Activated CD8-positive, alpha-beta T cell treated with anti-CD3 and anti-CD28 coated beads for 36 hours (primary cell): ENCODE measurements around the gene KLHDC1. TPM values are rescaled to one million over a fixed set of nuclear protein-coding genes. Genes with fewer than 3 reads are reported as not detected.

Experiments
- ATAC-seq: fragments of 200-7000 bp; cut with Tn5 transposase; one replicate; pipeline ENCODE4 v1.10.0; 2021; ENCODE audit warnings: mild to moderate bottlenecking, moderate library complexity
- CTCF ChIA-PET: fragments of 350-600 bp; sonication (Branson Sonifier 250); formaldehyde crosslinking; loops from one replicate; lab custom pipeline; 2021; ENCODE audit warnings: antibody characterized with exemption; lab: Charles Lee
- POLR2A ChIA-PET: fragments of 350-600 bp; sonication (Branson Sonifier 250); formaldehyde crosslinking; loops from one replicate; lab custom pipeline; 2021; ENCODE audit warnings: antibody characterized with exemption; lab: Charles Lee
- DNase-seq: peaks from one replicate; pipeline ENCODE4 v3.0.0-alpha.2; 2020
- H3K27ac Mint-ChIP-seq: one replicate; pipeline ENCODE4 v1.8.0; 2021; ENCODE audit warnings: mild to moderate bottlenecking, mixed read lengths
- H3K27me3 Mint-ChIP-seq: one replicate; pipeline ENCODE4 v1.8.0; 2021; ENCODE audit warnings: mixed read lengths
- H3K36me3 Mint-ChIP-seq: one replicate; pipeline ENCODE4 v1.8.0; 2021; ENCODE audit warnings: low read depth, mixed read lengths
- H3K4me1 Mint-ChIP-seq: one replicate; pipeline ENCODE4 v1.8.0; 2021; ENCODE audit warnings: low read depth, mixed read lengths
- H3K4me3 Mint-ChIP-seq: one replicate; pipeline ENCODE4 v1.8.0; 2021; ENCODE audit warnings: mild to moderate bottlenecking, moderate library complexity, mixed read lengths
- H3K9me3 Mint-ChIP-seq: one replicate; pipeline ENCODE4 v1.8.0; 2021; ENCODE audit warnings: mixed read lengths
- intact Hi-C: fragments of 100-400 bp; cut with micrococcal nuclease; formaldehyde crosslinking; loops from one replicate; pipeline ENCODE4 v1.10.0; 2022
- total RNA-seq, 2 experiments: library from RNA; stranded (reverse); gene quantifications; one replicate each; pipeline ENCODE4 v1.2.3, GENCODE V29; 2021
- TF ChIP-seq, protein P1 (sequence below): fragments of 200-600 bp; IDR thresholded peaks from one replicate; pipeline ENCODE4 v1.8.0; 2022; ENCODE audit warnings: antibody characterized with exemption, mild to moderate bottlenecking

The KLHDC1 gene
- total RNA-seq, 2 experiments from 2014 or later: 0.98 to 1.2 TPM

GRCh38 chr14:49686425-49686824 lies 6.5 kb upstream of the KLHDC1 start:
- CTCF ChIA-PET: interaction anchor here (0.6 to 1.4 kb wide), 2 partner anchors 175 to 1091 kb away, joined by 4 read pairs; no protein-coding TSS in a partner anchor
- Mint-ChIP-seq H3K4me1 (peaks cover 23% of the 10 kb centered on the region), H3K9me3 (no peaks in the 10 kb centered on the region), H3K4me3 (peak overlapping the region; percentile 92), H3K27me3 (no peaks in the 10 kb centered on the region), H3K27ac (no peak overlapping the region), H3K36me3 (peaks cover 29% of the 10 kb centered on the region)
- TF ChIP-seq, protein P1, sequence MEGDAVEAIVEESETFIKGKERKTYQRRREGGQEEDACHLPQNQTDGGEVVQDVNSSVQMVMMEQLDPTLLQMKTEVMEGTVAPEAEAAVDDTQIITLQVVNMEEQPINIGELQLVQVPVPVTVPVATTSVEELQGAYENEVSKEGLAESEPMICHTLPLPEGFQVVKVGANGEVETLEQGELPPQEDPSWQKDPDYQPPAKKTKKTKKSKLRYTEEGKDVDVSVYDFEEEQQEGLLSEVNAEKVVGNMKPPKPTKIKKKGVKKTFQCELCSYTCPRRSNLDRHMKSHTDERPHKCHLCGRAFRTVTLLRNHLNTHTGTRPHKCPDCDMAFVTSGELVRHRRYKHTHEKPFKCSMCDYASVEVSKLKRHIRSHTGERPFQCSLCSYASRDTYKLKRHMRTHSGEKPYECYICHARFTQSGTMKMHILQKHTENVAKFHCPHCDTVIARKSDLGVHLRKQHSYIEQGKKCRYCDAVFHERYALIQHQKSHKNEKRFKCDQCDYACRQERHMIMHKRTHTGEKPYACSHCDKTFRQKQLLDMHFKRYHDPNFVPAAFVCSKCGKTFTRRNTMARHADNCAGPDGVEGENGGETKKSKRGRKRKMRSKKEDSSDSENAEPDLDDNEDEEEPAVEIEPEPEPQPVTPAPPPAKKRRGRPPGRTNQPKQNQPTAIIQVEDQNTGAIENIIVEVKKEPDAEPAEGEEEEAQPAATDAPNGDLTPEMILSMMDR: no peak
- POLR2A ChIA-PET: interaction anchor here (0.8 to 2.1 kb wide), 4 partner anchors 10 to 100 kb away, joined by 3 to 5 read pairs (median 3); partner anchors contain the start of gene RPS29
- no peak for DNase-seq
- intact Hi-C loops: no loop called here
- no peak for ATAC-seq

DNA sequence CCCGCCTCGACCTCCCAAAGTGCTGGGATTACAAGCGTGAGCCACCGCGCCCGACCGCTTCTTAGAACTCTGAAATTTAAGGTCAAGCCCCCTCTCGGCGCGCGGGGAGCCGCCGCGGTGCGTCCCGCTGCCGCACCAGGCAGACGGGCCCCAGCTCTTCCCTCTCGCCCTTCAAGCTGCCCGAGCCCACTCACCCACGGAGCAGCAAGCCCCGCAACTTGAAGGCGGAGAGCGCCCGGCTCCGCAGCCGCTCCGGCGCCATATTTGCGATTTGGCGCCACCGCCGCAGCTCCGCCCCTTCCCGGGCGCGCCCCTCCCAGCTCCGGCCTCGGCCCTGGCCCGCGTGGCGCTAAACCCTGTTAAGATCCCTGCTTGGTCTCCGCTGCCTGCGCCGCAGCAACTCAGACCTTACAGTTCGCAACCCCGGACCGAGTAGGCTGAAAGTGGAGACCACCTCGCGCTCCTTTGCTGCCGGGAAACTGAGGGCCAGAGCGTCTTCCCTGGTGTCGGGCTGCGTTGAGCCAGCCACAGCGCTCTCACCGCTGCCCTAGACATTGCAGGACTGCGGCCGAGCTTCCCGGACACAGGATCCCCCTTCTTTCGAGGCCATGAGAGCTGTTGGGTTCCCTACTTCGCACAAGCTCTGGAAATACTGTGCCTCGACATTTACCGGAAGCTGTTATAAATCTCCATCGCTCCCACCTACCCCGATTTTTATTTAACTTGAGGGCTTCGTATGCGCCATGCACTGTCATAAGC lies 4.8 kb upstream of the KLHDC1 start, which contains the start of gene POLE2:
POLE2 (minus strand) TSS at position 273 of the 759 bp plus-strand sequence; CDS start at position 262, 11 bp downstream.
- CTCF ChIA-PET: interaction anchor here (0.8 to 1.5 kb wide), 5 partner anchors 54 to 174 kb away, joined by 3 to 9 read pairs (median 4); partner anchors contain the start of genes DNAAF2 and KLHDC2
- Mint-ChIP-seq H3K27me3 (no peaks in the 10 kb centered on the region), H3K36me3 (peaks cover 20% of the 10 kb centered on the region), H3K27ac (peak within 1 kb of the TSS; percentile 91), H3K4me3 (peak within 1 kb of the TSS; percentile 92), H3K4me1 (peaks cover 33% of the 10 kb centered on the region), H3K9me3 (no peaks in the 10 kb centered on the region)
- ATAC-seq (peak; percentile 87), DNase-seq (peak; percentile 83)
- intact Hi-C loops: loop anchor here (2.0 kb wide), 1 partner anchor 79 kb away; no protein-coding TSS in a partner anchor
- POLR2A ChIA-PET: interaction anchor here (0.6 to 2.2 kb wide), 8 partner anchors 9 to 164 kb away, joined by 3 to 18 read pairs (median 3); partner anchors contain the start of genes KLHDC2, MGAT2, NEMF and RPL36AL
- TF ChIP-seq, protein P1: no peak

DNA sequence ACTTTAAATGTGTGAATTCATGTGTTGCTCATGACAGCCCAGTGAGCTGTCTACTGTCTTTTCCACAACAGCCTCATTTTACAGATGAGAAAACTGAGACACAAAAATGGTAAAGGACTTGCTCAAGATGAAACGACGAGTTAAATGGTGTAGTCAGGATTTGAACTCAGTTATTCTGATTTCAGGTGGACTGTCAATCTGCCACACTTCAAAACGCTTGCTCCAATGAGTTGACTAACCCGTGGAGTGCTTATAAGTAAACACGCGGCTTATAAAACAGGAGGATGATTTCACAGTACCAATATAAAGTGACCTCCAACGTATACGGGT lies 4.3 kb upstream of the KLHDC1 start:
- CTCF ChIA-PET: interaction anchor here (1.2 to 1.5 kb wide), 2 partner anchors 54 to 69 kb away, joined by 3 to 9 read pairs; partner anchors contain the start of gene DNAAF2
- H3K27me3 Mint-ChIP-seq: no peaks in the 10 kb centered on the region
- peaks cover 17% of the 10 kb centered on the region for H3K36me3 Mint-ChIP-seq
- DNase-seq: no peak
- peak overlapping the region; percentile 91 for H3K27ac Mint-ChIP-seq
- TF ChIP-seq, protein P1: no peak
- intact Hi-C loops: loop anchor here (2.0 kb wide), 1 partner anchor 78 kb away; no protein-coding TSS in a partner anchor
- peak; percentile 6 for ATAC-seq
- H3K4me1 Mint-ChIP-seq: peaks cover 33% of the 10 kb centered on the region
- H3K9me3 Mint-ChIP-seq: no peaks in the 10 kb centered on the region
- POLR2A ChIA-PET: interaction anchor here (0.6 to 2.2 kb wide), 6 partner anchors 21 to 381 kb away, joined by 3 to 18 read pairs (median 3); partner anchors contain the start of genes KLHDC2 and NEMF
- peak overlapping the region; percentile 92 for H3K4me3 Mint-ChIP-seq

DNA sequence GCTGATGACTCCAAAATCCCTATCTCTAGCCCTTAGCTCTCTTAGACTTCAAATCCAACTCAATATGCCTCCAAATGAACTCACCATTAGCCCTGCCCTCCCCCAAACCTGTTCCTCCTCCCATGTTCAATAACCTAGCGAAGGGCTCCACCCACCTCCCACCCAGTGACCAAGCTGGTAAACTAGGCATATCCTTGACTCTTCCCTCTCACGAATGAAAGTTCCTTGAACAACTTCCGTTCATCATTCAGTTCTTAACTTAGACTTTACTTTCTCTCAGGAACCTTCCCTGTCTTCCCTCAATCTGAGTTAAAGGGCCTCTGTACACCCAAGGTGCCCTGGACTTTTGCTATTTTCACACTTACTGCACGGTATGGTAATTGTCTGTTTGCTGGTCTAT lies 1.9 kb upstream of the KLHDC1 start:
- ChIA-PET CTCF (interaction anchor here (1.1 kb wide), 1 partner anchor 77 kb away, joined by 6 read pairs; the partner anchor contains the start of gene KLHDC2), POLR2A (interaction anchor here (0.6 to 1.2 kb wide), 2 partner anchors 77 to 328 kb away, joined by 3 read pairs; partner anchors contain the start of gene KLHDC2)
- H3K27me3 Mint-ChIP-seq: no peaks in the 10 kb centered on the region
- H3K9me3 Mint-ChIP-seq: no peaks in the 10 kb centered on the region
- intact Hi-C loops: no loop called here
- no peak overlapping the region for H3K27ac Mint-ChIP-seq
- H3K36me3 Mint-ChIP-seq: peaks cover 11% of the 10 kb centered on the region
- peaks cover 41% of the 10 kb centered on the region for H3K4me1 Mint-ChIP-seq
- TF ChIP-seq, protein P1: no peak
- ATAC-seq: no peak
- DNase-seq: peak; percentile 16
- no peak overlapping the region for H3K4me3 Mint-ChIP-seq
